Measurements from ENCODE around the gene RPIA. TPM values are rescaled to one million over a fixed set of nuclear protein-coding genes. Genes with fewer than 3 reads are reported as not detected.

Gene RPIA
- total RNA-seq, 4 donors from 2014 or later = 7.9 to 20.5 (median 10.9) TPM

GRCh38 chr2:88746929-88747490 is 55.5 kb downstream of the RPIA start:
- ATAC-seq (ENCODE audit: low FRiP score) = no peak
- TF ChIP-seq, protein P1, sequence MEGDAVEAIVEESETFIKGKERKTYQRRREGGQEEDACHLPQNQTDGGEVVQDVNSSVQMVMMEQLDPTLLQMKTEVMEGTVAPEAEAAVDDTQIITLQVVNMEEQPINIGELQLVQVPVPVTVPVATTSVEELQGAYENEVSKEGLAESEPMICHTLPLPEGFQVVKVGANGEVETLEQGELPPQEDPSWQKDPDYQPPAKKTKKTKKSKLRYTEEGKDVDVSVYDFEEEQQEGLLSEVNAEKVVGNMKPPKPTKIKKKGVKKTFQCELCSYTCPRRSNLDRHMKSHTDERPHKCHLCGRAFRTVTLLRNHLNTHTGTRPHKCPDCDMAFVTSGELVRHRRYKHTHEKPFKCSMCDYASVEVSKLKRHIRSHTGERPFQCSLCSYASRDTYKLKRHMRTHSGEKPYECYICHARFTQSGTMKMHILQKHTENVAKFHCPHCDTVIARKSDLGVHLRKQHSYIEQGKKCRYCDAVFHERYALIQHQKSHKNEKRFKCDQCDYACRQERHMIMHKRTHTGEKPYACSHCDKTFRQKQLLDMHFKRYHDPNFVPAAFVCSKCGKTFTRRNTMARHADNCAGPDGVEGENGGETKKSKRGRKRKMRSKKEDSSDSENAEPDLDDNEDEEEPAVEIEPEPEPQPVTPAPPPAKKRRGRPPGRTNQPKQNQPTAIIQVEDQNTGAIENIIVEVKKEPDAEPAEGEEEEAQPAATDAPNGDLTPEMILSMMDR (IDR thresholded peaks at IDR 0.05) = no peak
- DNase-seq (ENCODE audit: low spot score) = no peak

GRCh38 chr2:88747990-88748389 is 56.5 kb downstream of the RPIA start:
- TF ChIP-seq, protein P1 (IDR thresholded peaks at IDR 0.05) = no peak
- ATAC-seq (ENCODE audit: low FRiP score) (no peak), DNase-seq (ENCODE audit: low spot score) (no peak)

GRCh38 chr2:88751768-88752167 is 60.3 kb downstream of the RPIA start:
- ATAC-seq (ENCODE audit: low FRiP score) (no peak), DNase-seq (ENCODE audit: low spot score) (no peak)
- TF ChIP-seq, protein P1 (IDR thresholded peaks at IDR 0.05) = no peak

DNA sequence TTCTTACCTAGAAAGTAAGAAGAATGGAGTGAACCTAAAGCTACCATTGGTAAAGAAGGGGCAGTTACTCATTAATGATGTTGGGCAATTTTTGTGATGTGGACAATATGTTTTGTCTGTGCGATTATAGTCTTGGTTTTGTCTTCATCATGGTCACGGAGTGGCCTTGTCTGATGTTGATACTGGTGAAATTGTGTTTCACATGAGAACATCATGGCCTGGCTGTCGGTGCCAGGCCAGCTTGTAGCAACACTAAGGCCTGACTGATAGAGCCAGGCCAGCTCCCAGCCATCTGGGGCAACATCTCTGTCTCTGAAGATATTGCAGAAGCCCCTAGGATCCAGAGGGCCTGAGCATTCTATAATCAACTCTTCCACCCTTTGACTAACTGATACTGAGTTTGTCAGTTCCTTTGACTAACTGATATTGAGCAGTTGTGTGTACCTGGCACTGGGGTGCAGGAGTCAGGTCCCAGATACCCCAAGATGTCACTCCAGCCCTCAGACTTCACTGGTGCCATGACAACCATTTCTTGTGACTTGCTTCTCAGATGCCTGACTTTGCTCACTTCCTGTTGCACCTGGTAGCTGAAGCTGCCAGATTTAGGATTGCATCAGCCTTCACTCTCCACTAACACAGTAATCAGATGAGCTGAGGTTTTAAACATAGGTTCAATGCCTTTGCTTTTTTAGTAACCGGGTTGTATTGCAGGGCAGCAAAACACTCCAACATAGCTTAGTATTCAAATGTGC is 62.5 kb downstream of the RPIA start:
- no peak for ATAC-seq (ENCODE audit: low FRiP score)

DNA sequence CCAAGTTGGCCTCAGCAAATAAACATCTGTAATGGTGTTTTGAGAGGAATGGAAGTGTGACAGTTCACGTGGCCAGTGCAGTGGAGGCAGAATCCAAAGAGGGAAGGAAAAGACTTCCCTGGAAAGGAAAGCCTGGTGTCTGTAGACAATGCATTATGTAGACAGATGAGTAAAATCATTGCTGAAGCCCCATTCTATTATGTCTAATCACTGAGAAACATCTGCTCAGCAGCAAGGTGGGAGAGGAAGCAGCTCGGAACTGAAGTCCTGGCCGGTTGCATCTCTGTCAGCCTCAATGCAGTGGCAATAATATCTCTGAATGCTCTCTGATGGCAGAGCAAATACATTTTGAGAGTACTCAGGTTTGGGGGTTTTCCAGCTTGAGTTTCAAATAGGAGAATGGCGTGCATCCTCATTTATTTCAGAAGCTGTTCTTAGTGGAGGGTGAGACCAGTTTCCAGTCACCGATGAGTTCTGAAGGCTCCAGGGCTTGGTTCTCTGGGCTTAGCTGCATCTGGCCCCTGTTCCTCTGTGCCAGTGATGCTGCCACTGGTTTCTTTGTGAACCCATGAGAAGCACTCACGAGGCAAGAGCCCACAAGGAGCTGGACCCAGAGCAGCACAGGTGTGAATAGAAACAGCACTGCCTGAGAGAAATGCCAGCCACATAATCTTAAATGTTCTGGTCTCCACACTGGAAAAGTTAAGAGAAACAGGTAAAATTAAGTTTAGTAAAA is 63.3 kb downstream of the RPIA start:
- DNase-seq (ENCODE audit: low spot score) (no peak), ATAC-seq (ENCODE audit: low FRiP score) (no peak)

More for the DNA sequence above, 62.5 kb downstream of the RPIA start:
- TF ChIP-seq, protein P1 (IDR thresholded peaks at IDR 0.05) = no peak
- no peak for DNase-seq (ENCODE audit: low spot score)

DNA sequence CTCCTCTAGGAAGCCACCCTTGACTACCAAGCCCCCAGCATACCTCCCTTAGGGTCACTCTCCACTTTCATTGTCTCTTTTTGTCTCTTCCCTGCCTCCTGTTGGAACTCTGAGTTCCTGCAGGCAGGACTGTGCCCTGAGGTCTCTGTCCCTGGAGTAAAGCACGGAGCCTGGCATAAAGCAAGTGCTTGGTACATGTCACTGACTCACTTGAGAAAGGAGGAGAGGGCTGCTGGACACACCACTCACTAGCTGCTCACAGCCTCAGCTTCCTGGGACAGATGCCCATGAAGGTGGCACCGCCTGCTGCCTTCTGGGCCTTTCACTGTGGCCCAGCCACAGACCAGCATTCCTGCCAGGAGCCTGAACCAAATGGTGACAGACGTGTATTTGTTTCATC is 64.4 kb downstream of the RPIA start:
- DNase-seq (ENCODE audit: low spot score) = no peak
- peak; percentile 25 for ATAC-seq (ENCODE audit: low FRiP score)
- TF ChIP-seq, protein P1 (IDR thresholded peaks at IDR 0.05) = no peak

More for the DNA sequence above, 63.3 kb downstream of the RPIA start:
- TF ChIP-seq, protein P1 (IDR thresholded peaks at IDR 0.05) = no peak
